GM18505 (cell line): ENCODE results near the gene CABYR.

Source experiments
- ATAC-seq: cut with Tn5 transposase; IDR thresholded peaks from one replicate; pipeline ENCODE4 v1.9.1; 2021; ENCODE audit not compliant: unreplicated experiment
- POLR2A ChIP-seq: IDR thresholded peaks from 4 replicates; pipeline ENCODE4 v1.6.1; 2011; ENCODE audit warnings: borderline replicate concordance; ENCODE audit not compliant: insufficient read depth, insufficient read length; ENCODE audit errors: extremely low read depth

Gene CABYR

GRCh38 chr18:24188120-24188519 is 49.3 kb downstream of the CABYR start:
- no peak for ATAC-seq
- no peak for TF ChIP-seq POLR2A

- ATAC-seq: peak; percentile 63
These were observed 50.2 kb downstream of the CABYR start for GRCh38 chr18:24189007-24189528.

GRCh38 chr18:24189664-24190346 is 50.9 kb downstream of the CABYR start:
- ATAC-seq: no peak
- no peak for TF ChIP-seq POLR2A

More at GRCh38 chr18:24189007-24189528, 50.2 kb downstream of the CABYR start:
- no peak for TF ChIP-seq POLR2A

- ATAC-seq: no peak
- no peak for TF ChIP-seq POLR2A
These were observed 51.7 kb downstream of the CABYR start for GRCh38 chr18:24190590-24190989.

- no peak for TF ChIP-seq POLR2A
- no peak for ATAC-seq
These were observed 56.6 kb downstream of the CABYR start for GRCh38 chr18:24195296-24196053.

GRCh38 chr18:24196764-24197163 is 57.9 kb downstream of the CABYR start:
- no peak for ATAC-seq

GRCh38 chr18:24197412-24197811 is 58.5 kb downstream of the CABYR start:
- no peak for TF ChIP-seq POLR2A

More at GRCh38 chr18:24196764-24197163, 57.9 kb downstream of the CABYR start:
- no peak for TF ChIP-seq POLR2A

GRCh38 chr18:24198461-24198860 is 59.6 kb downstream of the CABYR start:
- TF ChIP-seq POLR2A: no peak
- no peak for ATAC-seq

More at GRCh38 chr18:24197412-24197811, 58.5 kb downstream of the CABYR start:
- ATAC-seq: no peak

- TF ChIP-seq POLR2A: no peak
- ATAC-seq: no peak
These were observed 60.6 kb downstream of the CABYR start for GRCh38 chr18:24199372-24199962.

- no peak for TF ChIP-seq POLR2A
- ATAC-seq: no peak
These were observed 61.8 kb downstream of the CABYR start for GRCh38 chr18:24200494-24201290.

GRCh38 chr18:24201699-24202687 is 63.1 kb downstream of the CABYR start:
- no peak for ATAC-seq
- TF ChIP-seq POLR2A: no peak

- no peak for TF ChIP-seq POLR2A
- ATAC-seq: no peak
These were observed 66.0 kb downstream of the CABYR start for GRCh38 chr18:24204904-24205303.
